ENCODE data around the gene C12orf76.

GRCh38 chr12:110074089-110074488 lies 25.8 kb upstream of the C12orf76 start:
- TF ChIP-seq POLR2A (IDR thresholded peaks at IDR 0.05; ENCODE audit: low read depth, low read length) (no peak), NR2C1 (IDR thresholded peaks at IDR 0.05) (no peak), FOXM1 (IDR thresholded peaks at IDR 0.05; ENCODE audit: low read depth, low read length) (no peak), GABPA (IDR thresholded peaks at IDR 0.05; ENCODE audit: low read depth) (no peak), CTCF (IDR thresholded peaks at IDR 0.05 in 2 of 3, conservative IDR thresholded peaks at IDR 0.05 in 1 of 3; ENCODE audit: control insufficient read depth in 2 of 3, extremely low read depth in 1 of 3, insufficient read depth in 1 of 3, low read depth in 3 of 3, low read length in 3 of 3) (no peak), BHLHE40 (IDR thresholded peaks at IDR 0.05; ENCODE audit: borderline replicate concordance in 1 of 2, low read depth in 2 of 2, low read length in 1 of 2) (no peak), MAX (IDR thresholded peaks at IDR 0.05; ENCODE audit: low read depth, low read length) (no peak), E2F8 (IDR thresholded peaks at IDR 0.05; ENCODE audit: low read depth, partially characterized antibody) (no peak)
- TF ChIP-seq, protein P1, sequence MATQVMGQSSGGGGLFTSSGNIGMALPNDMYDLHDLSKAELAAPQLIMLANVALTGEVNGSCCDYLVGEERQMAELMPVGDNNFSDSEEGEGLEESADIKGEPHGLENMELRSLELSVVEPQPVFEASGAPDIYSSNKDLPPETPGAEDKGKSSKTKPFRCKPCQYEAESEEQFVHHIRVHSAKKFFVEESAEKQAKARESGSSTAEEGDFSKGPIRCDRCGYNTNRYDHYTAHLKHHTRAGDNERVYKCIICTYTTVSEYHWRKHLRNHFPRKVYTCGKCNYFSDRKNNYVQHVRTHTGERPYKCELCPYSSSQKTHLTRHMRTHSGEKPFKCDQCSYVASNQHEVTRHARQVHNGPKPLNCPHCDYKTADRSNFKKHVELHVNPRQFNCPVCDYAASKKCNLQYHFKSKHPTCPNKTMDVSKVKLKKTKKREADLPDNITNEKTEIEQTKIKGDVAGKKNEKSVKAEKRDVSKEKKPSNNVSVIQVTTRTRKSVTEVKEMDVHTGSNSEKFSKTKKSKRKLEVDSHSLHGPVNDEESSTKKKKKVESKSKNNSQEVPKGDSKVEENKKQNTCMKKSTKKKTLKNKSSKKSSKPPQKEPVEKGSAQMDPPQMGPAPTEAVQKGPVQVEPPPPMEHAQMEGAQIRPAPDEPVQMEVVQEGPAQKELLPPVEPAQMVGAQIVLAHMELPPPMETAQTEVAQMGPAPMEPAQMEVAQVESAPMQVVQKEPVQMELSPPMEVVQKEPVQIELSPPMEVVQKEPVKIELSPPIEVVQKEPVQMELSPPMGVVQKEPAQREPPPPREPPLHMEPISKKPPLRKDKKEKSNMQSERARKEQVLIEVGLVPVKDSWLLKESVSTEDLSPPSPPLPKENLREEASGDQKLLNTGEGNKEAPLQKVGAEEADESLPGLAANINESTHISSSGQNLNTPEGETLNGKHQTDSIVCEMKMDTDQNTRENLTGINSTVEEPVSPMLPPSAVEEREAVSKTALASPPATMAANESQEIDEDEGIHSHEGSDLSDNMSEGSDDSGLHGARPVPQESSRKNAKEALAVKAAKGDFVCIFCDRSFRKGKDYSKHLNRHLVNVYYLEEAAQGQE (IDR thresholded peaks at IDR 0.05; ENCODE audit: low read depth, low read length): no peak

Measured in GM12878 (cell line).